H9 (cell line): ENCODE results near the gene CST4. TPM values are rescaled to one million over a fixed set of nuclear protein-coding genes. Genes with fewer than 3 reads are reported as not detected.

Experiments used
- DNase-seq: peaks from one replicate; pipeline ENCODE4 v3.0.0-alpha.2; 2017
- H2AFZ ChIP-seq: one replicate; pipeline ENCODE4 v1.6.1; 2013; ENCODE audit warnings: mild to moderate bottlenecking, low read length, control low read depth, moderate library complexity
- H2AK5ac ChIP-seq: 2 replicates; pipeline ENCODE4 v1.6.1; 2013; ENCODE audit warnings: low read length, control low read depth, mixed read lengths; ENCODE audit not compliant: insufficient read length
- H2BK120ac ChIP-seq: one replicate; pipeline ENCODE4 v1.6.1; 2013; ENCODE audit warnings: low read depth, mild to moderate bottlenecking, low read length, control low read depth, inconsistent platforms; ENCODE audit not compliant: poor library complexity, severe bottlenecking
- H2BK12ac ChIP-seq: 2 replicates; pipeline ENCODE4 v1.6.1; 2013; ENCODE audit warnings: low read length, control low read depth, mixed read lengths, low read depth; ENCODE audit not compliant: insufficient read length
- H2BK15ac ChIP-seq: 2 replicates; pipeline ENCODE4 v1.6.1; 2013; ENCODE audit warnings: low read depth, low read length, control low read depth
- H2BK20ac ChIP-seq: one replicate; pipeline ENCODE4 v1.6.1; 2013; ENCODE audit warnings: low read depth, mild to moderate bottlenecking, low read length, control low read depth, inconsistent platforms; ENCODE audit not compliant: poor library complexity, severe bottlenecking
- H2BK5ac ChIP-seq: 2 replicates; pipeline ENCODE4 v1.6.1; 2013; ENCODE audit warnings: low read length, control low read depth, mixed read lengths; ENCODE audit not compliant: insufficient read length
- H3K14ac ChIP-seq: 2 replicates; pipeline ENCODE4 v1.6.1; 2013; ENCODE audit warnings: low read length, control low read depth; ENCODE audit not compliant: insufficient read depth
- H3K18ac ChIP-seq: 2 replicates; pipeline ENCODE4 v1.6.1; 2013; ENCODE audit warnings: low read depth, mild to moderate bottlenecking, mixed read lengths, low read length, control low read depth; ENCODE audit not compliant: insufficient read length
- H3K23ac ChIP-seq: 2 replicates; pipeline ENCODE4 v1.6.1; 2013; ENCODE audit warnings: low read length, control low read depth, mixed read lengths, low read depth; ENCODE audit not compliant: insufficient read length
- H3K23me2 ChIP-seq: 2 replicates; pipeline ENCODE4 v1.6.1; 2013; ENCODE audit warnings: low read depth, mild to moderate bottlenecking, mixed read lengths, low read length, control low read depth; ENCODE audit not compliant: insufficient read length, poor library complexity, severe bottlenecking
- H3K27ac ChIP-seq: 2 replicates; pipeline ENCODE4 v1.5.1; 2013; ENCODE audit warnings: low read length, control low read depth, mixed read lengths, low read depth; ENCODE audit not compliant: insufficient read length
- H3K27me3 ChIP-seq: 2 replicates; pipeline ENCODE4 v1.6.1; 2013; ENCODE audit warnings: low read length, control low read depth, inconsistent platforms; ENCODE audit not compliant: insufficient read depth
- H3K4ac ChIP-seq: 2 replicates; pipeline ENCODE4 v1.6.1; 2013; ENCODE audit warnings: low read depth, mild to moderate bottlenecking, control low read depth, inconsistent platforms, low read length, moderate library complexity
- H3K4me1 ChIP-seq: 2 replicates; pipeline ENCODE4 v1.6.1; 2013; ENCODE audit warnings: low read length, control low read depth, inconsistent platforms; ENCODE audit not compliant: insufficient read depth
- H3K4me2 ChIP-seq: 2 replicates; pipeline ENCODE4 v1.6.1; 2013; ENCODE audit warnings: low read length, control low read depth, mixed read lengths; ENCODE audit not compliant: insufficient read length, insufficient read depth
- H3K56ac ChIP-seq: 2 replicates; pipeline ENCODE4 v1.6.1; 2013; ENCODE audit warnings: low read depth, mild to moderate bottlenecking, mixed read lengths, low read length, control low read depth; ENCODE audit not compliant: insufficient read length
- H3K79me1 ChIP-seq: 2 replicates; pipeline ENCODE4 v1.6.1; 2013; ENCODE audit warnings: low read depth, mild to moderate bottlenecking, moderate library complexity, low read length, control low read depth, inconsistent platforms; ENCODE audit not compliant: insufficient read depth, poor library complexity, severe bottlenecking
- H3K79me2 ChIP-seq: 2 replicates; pipeline ENCODE4 v1.6.1; 2013; ENCODE audit warnings: low read length, control low read depth, inconsistent platforms; ENCODE audit not compliant: insufficient read depth
- H3K9ac ChIP-seq: 2 replicates; pipeline ENCODE4 v1.6.1; 2013; ENCODE audit warnings: low read length, control low read depth, mixed read lengths; ENCODE audit not compliant: insufficient read length; ENCODE audit errors: extremely low read depth
- H3K9me3 ChIP-seq: one replicate; pipeline ENCODE4 v1.6.1; 2013; ENCODE audit warnings: low read depth, low read length, inconsistent platforms; ENCODE audit not compliant: control insufficient read depth
- H3T11ph ChIP-seq: one replicate; pipeline ENCODE4 v1.6.1; 2013; ENCODE audit warnings: mild to moderate bottlenecking, low read length, control low read depth, inconsistent platforms
- H4K20me1 ChIP-seq: one replicate; pipeline ENCODE4 v1.6.1; 2013; ENCODE audit not compliant: control insufficient read depth, insufficient read length, insufficient read depth
- H4K5ac ChIP-seq: 2 replicates; pipeline ENCODE4 v1.6.1; 2013; ENCODE audit warnings: low read depth, mild to moderate bottlenecking, mixed read lengths, low read length, control low read depth; ENCODE audit not compliant: insufficient read length
- H4K8ac ChIP-seq: replicated peaks from 2 replicates; pipeline ENCODE4 v1.6.1; 2013; ENCODE audit warnings: low read length, control low read depth, mixed read lengths, low read depth; ENCODE audit not compliant: insufficient read length
- H4K91ac ChIP-seq: 2 replicates; pipeline ENCODE4 v1.6.1; 2013; ENCODE audit warnings: low read depth, mild to moderate bottlenecking, moderate library complexity, mixed read lengths, low read length, control low read depth; ENCODE audit not compliant: insufficient read length
- H3K27ac Mint-ChIP-seq, 3 experiments: 2 replicates in 2 of 3; 3 replicates in 1 of 3; pipeline ENCODE4 v1.8.0; 2020 to 2021; ENCODE audit warnings: mixed read lengths in 3 of 3, mild to moderate bottlenecking in 1 of 3, moderate library complexity in 1 of 3
- H3K27me3 Mint-ChIP-seq: 2 replicates; pipeline ENCODE4 v1.8.0; 2021; ENCODE audit warnings: low read depth, mild to moderate bottlenecking, moderate library complexity, mixed read lengths
- H3K36me3 Mint-ChIP-seq, 3 experiments: 2 replicates in 2 of 3; 3 replicates in 1 of 3; pipeline ENCODE4 v1.8.0; 2020 to 2021; ENCODE audit warnings: low read depth in 3 of 3, mixed read lengths in 3 of 3; ENCODE audit not compliant: insufficient read depth in 1 of 3
- H3K4me1 Mint-ChIP-seq, 2 experiments: 2 replicates each; pipeline ENCODE4 v1.8.0; 2020; ENCODE audit warnings: mixed read lengths in 2 of 2
- H3K4me3 Mint-ChIP-seq, 2 experiments: 2 replicates in 1 of 2; 3 replicates in 1 of 2; pipeline ENCODE4 v1.8.0; 2020 to 2021; ENCODE audit warnings: mild to moderate bottlenecking in 2 of 2, mixed read lengths in 2 of 2, moderate library complexity in 1 of 2
- H3K9me3 Mint-ChIP-seq, 2 experiments: 2 replicates in 1 of 2; 3 replicates in 1 of 2; pipeline ENCODE4 v1.8.0; 2020; ENCODE audit warnings: mild to moderate bottlenecking in 2 of 2, mixed read lengths in 2 of 2, moderate library complexity in 1 of 2
- CTCF ChIP-seq: fragments of 200-600 bp; sonication (generic); conservative IDR thresholded peaks from 3 replicates; pipeline ENCODE4 v1.8.0; 2021; ENCODE audit warnings: antibody characterized with exemption, mild to moderate bottlenecking
- WGBS: extraction: QIAGEN DNeasy Blood & Tissue Kit; methylation state at CpG from one replicate; pipeline ENCODE4 v1.1.7; 2013; ENCODE audit warnings: missing lambda C conversion rate, low lambda C conversion rate, mixed read lengths; ENCODE audit not compliant: insufficient read length; ENCODE audit errors: extremely low coverage; 5-methylcytosine and 5-hydroxymethylcytosine counted together
- total RNA-seq: library from RNA; stranded (reverse); gene quantifications from 2 replicates; pipeline ENCODE4 v1.2.1, GENCODE V29; 2021

The CST4 gene
- total RNA-seq, 1 experiment from 2014 or later: not detected

- Histone ChIP-seq H3K9me3 (no peaks in the 10 kb centered on the region), H4K8ac (no peak overlapping the region), H3T11ph (no peak overlapping the region), H4K5ac (no peak overlapping the region), H3K4me1 (no peaks in the 10 kb centered on the region), H2BK5ac (no peak overlapping the region), H3K27ac (no peak overlapping the region), H3K4ac (no peak overlapping the region), H3K23me2 (no peaks in the 10 kb centered on the region), H3K9ac (no peak overlapping the region), H3K14ac (no peak overlapping the region), H2BK15ac (no peak overlapping the region), H3K23ac (no peak overlapping the region), H2BK20ac (no peak overlapping the region), H3K4me2 (no peak overlapping the region), H3K27me3 (no peaks in the 10 kb centered on the region), H2AK5ac (no peak overlapping the region), H2BK12ac (no peak overlapping the region), H4K91ac (no peak overlapping the region), H3K79me1 (no peaks in the 10 kb centered on the region), H3K56ac (no peak overlapping the region), H2AFZ (no peak overlapping the region), H4K20me1 (no peaks in the 10 kb centered on the region), H2BK120ac (no peak overlapping the region), H3K18ac (no peak overlapping the region), H3K79me2 (no peaks in the 10 kb centered on the region)
- WGBS: no CpG with 5 or more reads among the region's 4 CpGs
- H3K27ac Mint-ChIP-seq: no peak overlapping the region
- no peaks in the 10 kb centered on the region for H3K36me3 Mint-ChIP-seq
- H3K27me3 Mint-ChIP-seq: 0 out of 2 replicates have a peak, but pooled peaks cover 1% of the 10 kb centered on the region
- no peak overlapping the region for H3K4me3 Mint-ChIP-seq
- peaks cover 0 to 7% of the 10 kb centered on the region in 2 experiments; a peak in 2 of 4 replicates for H3K4me1 Mint-ChIP-seq
- no peak for TF ChIP-seq CTCF
- DNase-seq: no peak
- H3K9me3 Mint-ChIP-seq: no peaks in the 10 kb centered on the region; a peak in 1 of 5 replicates
Measured at GRCh38 chr20:23702021-23702420, 13.2 kb upstream of the CST4 start.
